Astrocyte of the cerebellum (primary cell): ENCODE results near the gene A4GALT.

Experiments
- DNase-seq: peaks from one replicate; pipeline ENCODE4 v3.0.0-alpha.2; 2011; ENCODE audit warnings: low read depth
- H3K4me3 ChIP-seq: 2 replicates; pipeline ENCODE4 v1.5.1; 2011; ENCODE audit warnings: mild to moderate bottlenecking, low read depth, low read length, moderate library complexity
- CTCF ChIP-seq: IDR thresholded peaks from 2 replicates; pipeline ENCODE4 v1.5.1; 2012; ENCODE audit warnings: low read length, low read depth, moderate library complexity, mild to moderate bottlenecking; ENCODE audit errors: missing control alignments
- in situ Hi-C: cut with HindIII; loops from 2 replicates; pipeline ENCODE4 v1.10.0; 2017; ENCODE audit warnings: low sequenced_read_pairs

The A4GALT gene

GRCh38 chr22:42649246-42650099, 71.2 kb downstream of the A4GALT start, which contains the start of gene CYB5R3:
CYB5R3 (minus strand) TSS chr22:42649392; CDS start chr22:42649315, 77 bp downstream.
- no peak for TF ChIP-seq CTCF
- DNase-seq, result no peak
- H3K4me3 ChIP-seq, result peak within 1 kb of the TSS; percentile 83
- in situ Hi-C loops, result no loop called here

- TF ChIP-seq CTCF, result no peak
- peak overlapping the region; percentile 83 for H3K4me3 ChIP-seq
- no peak for DNase-seq
- in situ Hi-C loops, result no loop called here
Observed at GRCh38 chr22:42648368-42649245, 72.1 kb downstream of the A4GALT start.

- no peak for DNase-seq
- TF ChIP-seq CTCF, result no peak
- peak overlapping the region; percentile 83 for H3K4me3 ChIP-seq
- in situ Hi-C loops, result no loop called here
Observed at GRCh38 chr22:42648017-42648367, 72.7 kb downstream of the A4GALT start.

GRCh38 chr22:42646569-42647525, 73.8 kb downstream of the A4GALT start:
- in situ Hi-C loops, result no loop called here
- H3K4me3 ChIP-seq, result no peak overlapping the region
- no peak for TF ChIP-seq CTCF

GRCh38 chr22:42645938-42646568, 74.6 kb downstream of the A4GALT start:
- no peak for TF ChIP-seq CTCF
- in situ Hi-C loops, result no loop called here
- no peak overlapping the region for H3K4me3 ChIP-seq
- no peak for DNase-seq

More at GRCh38 chr22:42646569-42647525, 73.8 kb downstream of the A4GALT start:
- DNase-seq, result no peak
